ENCODE measurements around the gene PDE4C. TPM values are rescaled to one million over a fixed set of nuclear protein-coding genes. Genes with fewer than 3 reads are reported as not detected.

PDE4C gene
- total RNA-seq (0.43 and 0.72 TPM in 2 replicates), polyA plus RNA-seq (0.10 and 0.47 TPM in 2 replicates)

GRCh38 chr19:18225702-18226468, at the start of gene PDE4C:
Gene PDE4C (minus strand): TSS chr19:18226438. CDS start chr19:18226415, 23 bp downstream.
- peak within 1 kb of the TSS; percentile 77 for H3K4me2 ChIP-seq
- no peaks in the 10 kb centered on the region for H3K79me2 ChIP-seq
- H3K27ac ChIP-seq: no peak within 1 kb of the TSS
- H3K36me3 ChIP-seq (replicated peaks; ENCODE audit: insufficient read depth, low read depth): no peaks in the 10 kb centered on the region
- DNase-seq (ENCODE audit: low spot score): no peak
- WGBS (ENCODE audit: low lambda C conversion rate, missing lambda C conversion rate): 29% methylated on average over 30 of the region's 51 CpGs
- no peaks in the 10 kb centered on the region for H4K20me1 ChIP-seq (ENCODE audit: insufficient read depth, poor library complexity, severe bottlenecking)
- H3K4me3 ChIP-seq: no peak within 1 kb of the TSS
- TF ChIP-seq CTCF (IDR thresholded peaks at IDR 0.05; ENCODE audit: poor library complexity): no peak
- TF ChIP-seq EZH2phosphoT487 (IDR thresholded peaks at IDR 0.05; ENCODE audit: low read depth, severe bottlenecking, unreplicated experiment): no peak
- peak; percentile 37 for TF ChIP-seq EZH2 (IDR thresholded peaks at IDR 0.05; ENCODE audit: borderline replicate concordance)
- peak within 1 kb of the TSS; percentile 42 for H2AFZ ChIP-seq
- H3K27me3 ChIP-seq: peaks cover 16% of the 10 kb centered on the region
- no peaks in the 10 kb centered on the region for H3K9me2 ChIP-seq (replicated peaks; ENCODE audit: insufficient read depth)
- peaks cover 5% of the 10 kb centered on the region for H3K4me1 ChIP-seq (ENCODE audit: insufficient read depth)
- H3K9me3 ChIP-seq (ENCODE audit: low read depth): no peaks in the 10 kb centered on the region

- DNase-seq (ENCODE audit: low spot score): peak; percentile 90
- H2AFZ ChIP-seq: no peak overlapping the region
- H3K4me3 ChIP-seq: no peak overlapping the region
Measured at GRCh38 chr19:18274781-18275356, 48.6 kb upstream of the PDE4C start.

GRCh38 chr19:18274219-18274780, 48.1 kb upstream of the PDE4C start, which contains the start of gene IQCN:
Gene IQCN (minus strand): TSS chr19:18274452. CDS start chr19:18269478, 4,974 bp downstream.
- peak within 1 kb of the TSS; percentile 85 for H3K27ac ChIP-seq
- H2AFZ ChIP-seq: no peak within 1 kb of the TSS
- peaks cover 71% of the 10 kb centered on the region for H4K20me1 ChIP-seq (ENCODE audit: insufficient read depth, poor library complexity, severe bottlenecking)
- H3K4me1 ChIP-seq (ENCODE audit: insufficient read depth): peaks cover 31% of the 10 kb centered on the region
- 88% methylated on average over 7 of the region's 9 CpGs for WGBS (ENCODE audit: low lambda C conversion rate, missing lambda C conversion rate)
- TF ChIP-seq EZH2 (IDR thresholded peaks at IDR 0.05; ENCODE audit: borderline replicate concordance) (no peak), CTCF (IDR thresholded peaks at IDR 0.05; ENCODE audit: poor library complexity) (no peak), EZH2phosphoT487 (IDR thresholded peaks at IDR 0.05; ENCODE audit: low read depth, severe bottlenecking, unreplicated experiment) (no peak)
- H3K79me2 ChIP-seq: peaks cover 59% of the 10 kb centered on the region
- DNase-seq (ENCODE audit: low spot score): peak; percentile 69
- no peaks in the 10 kb centered on the region for H3K27me3 ChIP-seq
- H3K9me3 ChIP-seq (ENCODE audit: low read depth): no peaks in the 10 kb centered on the region
- H3K4me2 ChIP-seq: peak within 1 kb of the TSS; percentile 50
- H3K36me3 ChIP-seq (replicated peaks; ENCODE audit: insufficient read depth, low read depth): no peaks in the 10 kb centered on the region
- H3K4me3 ChIP-seq: no peak within 1 kb of the TSS
- no peaks in the 10 kb centered on the region for H3K9me2 ChIP-seq (replicated peaks; ENCODE audit: insufficient read depth)

More at GRCh38 chr19:18274781-18275356, 48.6 kb upstream of the PDE4C start:
- WGBS (ENCODE audit: low lambda C conversion rate, missing lambda C conversion rate): 64% methylated on average over 13 of the region's 13 CpGs
- Histone ChIP-seq H3K36me3 (replicated peaks; ENCODE audit: insufficient read depth, low read depth) (no peaks in the 10 kb centered on the region), H4K20me1 (ENCODE audit: insufficient read depth, poor library complexity, severe bottlenecking) (peaks cover 74% of the 10 kb centered on the region), H3K4me1 (ENCODE audit: insufficient read depth) (peaks cover 31% of the 10 kb centered on the region), H3K79me2 (peaks cover 62% of the 10 kb centered on the region), H3K27ac (peak overlapping the region; percentile 85), H3K9me2 (replicated peaks; ENCODE audit: insufficient read depth) (no peaks in the 10 kb centered on the region), H3K9me3 (ENCODE audit: low read depth) (no peaks in the 10 kb centered on the region), H3K4me2 (peak overlapping the region; percentile 50), H3K27me3 (no peaks in the 10 kb centered on the region)
- TF ChIP-seq CTCF (IDR thresholded peaks at IDR 0.05; ENCODE audit: poor library complexity): no peak
- no peak for TF ChIP-seq EZH2 (IDR thresholded peaks at IDR 0.05; ENCODE audit: borderline replicate concordance)
- no peak for TF ChIP-seq EZH2phosphoT487 (IDR thresholded peaks at IDR 0.05; ENCODE audit: low read depth, severe bottlenecking, unreplicated experiment)

All from hepatocyte (in vitro differentiated cells).